Aorta (tissue), 5 donors: Measurements from ENCODE around the gene DSE. TPM values are rescaled to one million over a fixed set of nuclear protein-coding genes. Genes with fewer than 3 reads are reported as not detected.
"Not testable (repeated sequence)": the region's sequence is repeated elsewhere in the genome, so short reads cannot be mapped to it uniquely, and the experiment has no call there.

Experiments
- ATAC-seq: fragments of 200-7000 bp; cut with Tn5 transposase; one replicate; pipeline ENCODE4 v1.9.1; 2022; ENCODE audit warnings: moderate library complexity; ENCODE audit not compliant: low FRiP score
- DNase-seq, 2 donors: peaks; one replicate each; pipeline ENCODE4 v3.0.0-alpha.2; 2020
- H3K27ac ChIP-seq, 2 donors: one replicate each; pipeline ENCODE4 v1.5.1; 2013; ENCODE audit warnings: low read length in 2 of 2, mild to moderate bottlenecking in 2 of 2, moderate library complexity in 2 of 2, control low read depth in 1 of 2, inconsistent platforms in 1 of 2, low read depth in 1 of 2
- H3K27me3 ChIP-seq, 2 donors: one replicate each; pipeline ENCODE4 v1.6.1; 2013; ENCODE audit warnings: control low read depth in 1 of 2, low read length in 1 of 2, mild to moderate bottlenecking in 1 of 2, moderate library complexity in 1 of 2; ENCODE audit not compliant: insufficient read depth in 2 of 2, control insufficient read depth in 1 of 2
- H3K36me3 ChIP-seq, 2 donors: one replicate each; pipeline ENCODE4 v1.6.1; 2013; ENCODE audit warnings: control low read depth in 1 of 2, low read length in 1 of 2, mild to moderate bottlenecking in 1 of 2; ENCODE audit not compliant: insufficient read depth in 2 of 2, control insufficient read depth in 1 of 2
- H3K4me1 ChIP-seq, 2 donors: one replicate each; pipeline ENCODE4 v1.6.1; 2013; ENCODE audit warnings: low read length in 2 of 2, control low read depth in 1 of 2, mild to moderate bottlenecking in 1 of 2, moderate library complexity in 1 of 2; ENCODE audit not compliant: insufficient read depth in 2 of 2, control insufficient read depth in 1 of 2
- H3K4me3 ChIP-seq, 2 donors: one replicate each; pipeline ENCODE4 v1.5.1; 2013; ENCODE audit warnings: low read length in 2 of 2, control low read depth in 1 of 2, mild to moderate bottlenecking in 1 of 2
- H3K9me3 ChIP-seq: one replicate; pipeline ENCODE4 v1.6.1; 2013; ENCODE audit warnings: mild to moderate bottlenecking, low read length; ENCODE audit not compliant: control insufficient read depth
- WGBS, 2 donors: extraction: QIAGEN DNeasy Blood & Tissue Kit; methylation state at CpG; one replicate each; pipeline ENCODE4 v1.1.7; 2013; 5-methylcytosine and 5-hydroxymethylcytosine counted together
- intact Hi-C, 2 donors: fragments of 100-400 bp; cut with DNase I; formaldehyde crosslinking; loops; one replicate each; pipeline versions ENCODE4 v1.14.2 to v1.15.0; 2022
- long read RNA-seq, 2 donors: library from polyadenylated mRNA; unstranded; transcript quantifications; one replicate each; pipeline ENCODE4 v2.0.0, GENCODE V29; 2020 to 2021
- polyA plus RNA-seq, 2 donors: library from polyadenylated mRNA; stranded (reverse); fragments of 200-250 nt; gene quantifications; one replicate each; pipeline ENCODE4 v1.2.3, GENCODE V29; 2013
- total RNA-seq, 2 donors: library from RNA; stranded (reverse); fragmentation: NEBNext Ultra II Directional; extraction: Animal tissue kit (Norgen Biotek cat#: 25700); gene quantifications; one replicate each; pipeline ENCODE4 v1.2.1, GENCODE V29; 2021
- donor health status: healthy with polysubstance abuse.
- donor health status: Bipolar disorder and iron deficiency.
- donor health status: DM: no; HTN: no; CAD: no.
- donor health status: DM: no; HTN: no; CAD: no.
- donor health status: DM: yes; HTN: yes; CAD: no.

DSE gene
- total RNA-seq (10 to 100 TPM; 49.8 to 96.7 TPM), polyA plus RNA-seq (10 to 100 TPM in 1 of 2 donors, 1 to 10 TPM in 1; 8.5 to 15.9 TPM)
- long read RNA-seq, donor 1, partial matches to known transcripts = 2 of 87 reads
- long read RNA-seq, donor 1, other reads (novel, unspliced or antisense) = 82 of 87 reads
- long read RNA-seq, donor 2, full-length matches to known transcripts = 14 of 104 reads
- long read RNA-seq, donor 2, partial matches to known transcripts = 9 of 104 reads
- long read RNA-seq, donor 2, other reads (novel, unspliced or antisense) = 81 of 104 reads

DNA sequence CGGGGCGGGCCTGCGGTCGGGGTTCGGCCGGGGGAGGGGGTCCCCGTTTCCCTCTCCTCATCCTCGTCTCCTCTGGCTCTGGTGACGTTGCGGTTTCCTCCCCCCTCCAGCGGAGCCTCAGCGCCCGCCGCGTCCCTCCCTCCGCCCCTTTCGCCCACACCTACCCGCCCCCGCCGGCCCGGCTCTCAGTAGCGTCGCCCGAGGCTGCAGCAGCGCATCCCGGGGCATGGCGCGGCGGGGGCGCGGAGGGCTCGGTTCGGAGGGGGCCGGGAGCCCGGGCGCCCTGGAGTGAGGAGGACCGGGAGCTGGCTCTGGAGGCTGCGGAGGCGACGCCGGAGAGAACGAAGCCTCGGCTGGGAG is at the start of gene DSE:
DSE (plus strand) TSS at position 188 of the 360 bp plus-strand sequence. CDS start 28,304 bp downstream, outside the sequence.
- peaks cover 0 to 2% of the 10 kb centered on the region in 2 donors for H3K36me3 ChIP-seq
- DNase-seq (peak; percentile 95 to 96), ATAC-seq (peak; percentile 94)
- intact Hi-C loops = loop anchor here in 1 of 2 donors (2.0 to 5.0 kb wide), 2 partner anchors 88 to 140 kb away; partner anchors contain the start of gene CALHM5
- 1% methylated on average over 25 to 43 of the region's 43 CpGs for WGBS, 2 donors
- no peaks in the 10 kb centered on the region for H3K9me3 ChIP-seq
- H3K27me3 ChIP-seq = no peaks in the 10 kb centered on the region
- H3K4me1 ChIP-seq = peaks cover 0 to 2% of the 10 kb centered on the region in 2 donors
- peak within 1 kb of the TSS; percentile 56 to 86 for H3K4me3 ChIP-seq
- peak within 1 kb of the TSS; percentile 72 to 97 for H3K27ac ChIP-seq

DNA sequence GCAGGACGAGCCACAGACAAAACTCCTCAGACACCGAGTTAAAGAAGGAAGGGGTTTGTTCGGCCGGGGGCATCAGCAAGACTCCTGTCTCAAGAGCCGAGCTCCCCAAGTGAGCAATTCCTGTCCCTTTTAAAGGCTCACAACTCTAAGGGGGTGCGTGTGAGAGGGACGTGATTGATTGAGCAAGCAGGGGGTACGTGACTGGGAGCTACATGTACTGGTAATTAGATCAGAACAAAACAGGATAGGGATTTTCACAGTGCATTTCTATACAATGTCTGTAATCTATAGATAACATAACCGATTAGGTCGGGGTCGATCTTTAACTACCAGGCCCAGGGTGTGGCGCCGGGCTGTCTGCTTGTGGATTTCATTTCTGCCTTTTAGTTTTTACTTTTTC is 48.8 kb upstream of the DSE start:
- H3K27me3 ChIP-seq, H3K36me3 ChIP-seq, H3K4me3 ChIP-seq, DNase-seq, H3K4me1 ChIP-seq, H3K27ac ChIP-seq, intact Hi-C loops, ATAC-seq, H3K9me3 ChIP-seq: not testable (repeated sequence)
- 90 to 96% methylated on average over 13 of the region's 13 CpGs for WGBS, 2 donors

DNA sequence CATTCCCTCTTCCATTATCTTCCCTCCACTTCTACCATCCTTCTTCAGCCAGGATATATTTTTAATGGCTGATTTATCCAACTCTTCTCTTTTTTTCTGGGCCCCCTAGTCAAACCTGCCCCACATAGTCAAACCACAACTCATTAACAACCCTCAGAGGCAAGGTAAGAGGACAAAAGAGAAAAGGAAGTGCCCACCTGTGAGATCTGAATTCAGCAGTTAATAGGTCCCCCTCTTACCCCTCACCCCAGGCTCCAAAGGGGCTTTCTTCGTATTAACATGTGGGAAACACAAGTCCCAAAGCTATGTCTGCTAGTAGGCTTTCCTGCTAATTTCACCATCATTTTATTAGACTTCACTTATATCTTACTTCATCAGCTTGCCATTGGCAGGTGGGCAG is 46.9 kb upstream of the DSE start:
- ATAC-seq = no peak
- 93 to 94% methylated on average over 1 of the region's 1 CpG for WGBS, 2 donors

DNA sequence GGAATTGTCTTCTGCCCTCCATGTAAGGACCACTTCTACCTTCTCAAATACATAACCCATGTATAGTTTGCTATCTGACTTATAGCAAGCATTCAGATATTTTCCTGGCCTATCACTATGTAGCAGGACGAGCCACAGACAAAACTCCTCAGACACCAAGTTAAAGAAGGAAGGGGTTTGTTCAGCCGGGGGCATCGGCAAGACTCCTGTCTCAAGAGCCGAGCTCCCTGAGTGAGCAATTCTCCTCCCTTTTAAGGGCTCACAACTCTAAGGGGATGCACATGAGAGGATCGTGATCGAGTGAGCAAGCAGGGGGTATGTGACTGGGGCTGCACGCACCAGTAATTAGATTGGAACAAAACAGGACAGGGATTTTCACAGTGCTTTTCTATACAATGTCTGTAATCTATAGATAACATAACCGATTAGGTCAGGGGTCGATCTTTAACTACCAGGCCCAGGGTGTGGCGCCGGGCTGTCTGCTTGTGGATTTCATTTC is 45.1 kb upstream of the DSE start:
- not testable (repeated sequence) for H3K27ac ChIP-seq, DNase-seq, H3K27me3 ChIP-seq, H3K36me3 ChIP-seq, H3K4me3 ChIP-seq, H3K9me3 ChIP-seq, H3K4me1 ChIP-seq, ATAC-seq
- intact Hi-C loops = loop anchor here in 1 of 2 donors (5.0 kb wide), 1 partner anchor 42 kb away; no protein-coding TSS in a partner anchor
- WGBS, 2 donors = 84 to 87% methylated on average over 9 to 10 of the region's 11 CpGs

More for the DNA sequence above, 46.9 kb upstream of the DSE start:
- H3K9me3 ChIP-seq = no peaks in the 10 kb centered on the region
- DNase-seq = no peak
- no peak overlapping the region for H3K4me3 ChIP-seq
- intact Hi-C loops = no loop called here
- H3K36me3 ChIP-seq = no peaks in the 10 kb centered on the region
- H3K27ac ChIP-seq = no peak overlapping the region
- H3K4me1 ChIP-seq = no peaks in the 10 kb centered on the region
- H3K27me3 ChIP-seq = no peaks in the 10 kb centered on the region

DNA sequence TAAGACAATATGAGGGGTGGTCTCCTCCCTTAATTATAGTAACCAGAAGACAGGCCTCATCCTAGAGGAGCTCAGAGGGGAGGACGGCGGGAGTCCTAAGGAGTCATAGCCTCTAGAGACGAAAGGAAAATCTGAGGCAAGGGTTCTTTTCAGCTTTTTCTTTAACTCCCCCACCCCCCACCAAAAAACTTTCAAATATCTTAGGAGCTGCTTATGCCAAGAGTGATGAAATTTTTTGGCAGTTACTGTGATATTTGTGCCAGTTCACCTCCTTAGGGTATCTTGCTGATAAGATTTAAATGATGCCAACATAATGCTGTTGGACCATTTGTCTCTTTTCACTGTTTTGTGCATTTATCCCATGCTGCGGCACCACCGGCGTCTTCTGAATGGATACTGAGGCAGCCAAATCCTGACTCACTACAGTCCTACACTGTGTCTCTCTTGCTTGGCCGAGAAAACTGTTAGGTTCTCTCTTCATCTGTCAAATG is 44.5 kb upstream of the DSE start:
- Histone ChIP-seq H3K36me3 (no peaks in the 10 kb centered on the region), H3K4me1 (no peaks in the 10 kb centered on the region), H3K27me3 (no peaks in the 10 kb centered on the region), H3K9me3 (no peaks in the 10 kb centered on the region), H3K4me3 (no peak overlapping the region), H3K27ac (no peak overlapping the region)
- WGBS, 2 donors = 16 to 20% methylated on average over 7 of the region's 7 CpGs
- intact Hi-C loops = loop anchor here in 1 of 2 donors (5.0 kb wide), 1 partner anchor 41 kb away; no protein-coding TSS in a partner anchor
- DNase-seq = no peak
- ATAC-seq = peak; percentile 42

DNA sequence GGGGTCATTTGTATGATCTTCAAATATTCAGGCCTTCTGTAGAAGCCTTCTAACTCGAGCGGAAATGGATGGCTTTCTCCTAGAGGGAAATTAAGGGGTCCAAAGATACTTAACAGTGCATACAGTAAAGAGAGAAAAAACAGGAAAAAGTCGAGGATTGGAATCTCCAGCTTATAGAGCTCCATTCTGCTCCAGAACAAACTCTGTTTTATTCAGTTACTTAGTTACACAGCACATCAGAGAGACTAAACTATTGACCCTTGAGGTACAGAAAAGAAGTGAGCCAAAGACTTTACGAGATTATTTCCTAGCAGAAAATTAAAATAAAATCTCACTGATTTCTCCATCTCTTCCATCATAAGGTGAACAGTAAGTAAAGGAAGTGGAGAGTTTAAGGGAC is 43.8 kb upstream of the DSE start:
- H3K27ac ChIP-seq = no peak overlapping the region
- no peak for ATAC-seq
- intact Hi-C loops = loop anchor here in 1 of 2 donors (5.0 kb wide), 1 partner anchor 40 kb away; no protein-coding TSS in a partner anchor

DNA sequence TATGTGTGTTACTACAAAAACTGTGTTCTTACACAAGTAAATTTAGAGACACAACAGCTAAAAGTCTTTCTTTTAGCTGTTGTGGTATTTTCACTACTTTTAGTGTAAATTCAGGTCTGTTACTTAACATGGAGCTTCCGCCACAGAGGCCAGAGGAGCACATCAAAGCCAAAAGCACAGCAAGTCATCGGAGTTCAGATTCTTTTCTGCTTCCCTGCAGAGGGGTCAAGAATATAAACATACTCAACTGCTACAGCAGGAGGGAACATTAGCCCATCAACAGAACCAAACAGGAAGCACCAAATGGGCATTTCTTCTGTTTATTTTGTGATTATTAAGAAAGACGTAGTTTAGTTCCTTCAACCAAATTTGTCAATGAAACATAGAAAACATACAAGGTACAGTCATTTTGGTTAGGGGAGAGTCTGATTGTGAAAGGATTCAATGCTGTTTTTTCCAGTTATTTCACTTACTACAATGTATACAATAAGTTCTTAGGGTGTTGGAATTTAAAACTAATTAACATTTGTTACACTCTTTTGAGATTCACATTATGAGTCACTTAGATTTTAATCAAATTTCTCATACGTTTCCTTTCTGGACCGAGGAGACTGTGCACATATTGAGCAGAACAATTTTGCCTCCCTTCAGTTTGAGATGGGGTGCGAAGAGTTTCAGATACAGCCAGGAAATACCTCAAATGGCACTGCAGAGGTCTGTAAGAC is 42.8 kb upstream of the DSE start:
- Histone ChIP-seq H3K27ac (no peak overlapping the region), H3K36me3 (no peaks in the 10 kb centered on the region), H3K27me3 (no peaks in the 10 kb centered on the region), H3K4me3 (no peak overlapping the region), H3K9me3 (no peaks in the 10 kb centered on the region), H3K4me1 (no peaks in the 10 kb centered on the region)
- 58 to 63% methylated on average over 6 of the region's 6 CpGs for WGBS, 2 donors
- intact Hi-C loops = loop anchor here in 1 of 2 donors (5.0 kb wide), 1 partner anchor 39 kb away; no protein-coding TSS in a partner anchor
- DNase-seq (no peak), ATAC-seq (no peak)

More for the DNA sequence above, 43.8 kb upstream of the DSE start:
- H3K4me1 ChIP-seq = no peaks in the 10 kb centered on the region
- no peaks in the 10 kb centered on the region for H3K36me3 ChIP-seq
- H3K4me3 ChIP-seq = no peak overlapping the region
- DNase-seq = no peak
- no peaks in the 10 kb centered on the region for H3K27me3 ChIP-seq
- 57 to 58% methylated on average over 4 of the region's 4 CpGs for WGBS, 2 donors
- H3K9me3 ChIP-seq = no peaks in the 10 kb centered on the region

DNA sequence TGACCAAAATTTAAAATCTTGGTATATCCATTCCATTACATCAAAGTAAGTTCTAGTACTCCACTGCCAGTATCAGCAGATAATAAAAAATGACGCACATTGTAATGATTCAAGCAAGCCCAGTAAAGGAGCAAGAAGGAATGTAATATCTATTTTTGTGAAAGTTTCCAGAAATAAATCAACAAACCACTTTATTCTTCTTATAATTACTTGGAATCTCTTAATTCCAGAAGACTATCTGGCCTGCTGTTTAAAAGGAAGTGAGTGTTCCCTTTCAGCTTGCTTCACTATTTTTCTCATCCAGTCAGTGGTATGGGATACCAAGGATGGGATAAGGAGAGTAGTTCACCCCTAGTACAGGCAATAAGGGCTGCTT is 42.2 kb upstream of the DSE start:
- intact Hi-C loops = loop anchor here in 1 of 2 donors (5.0 kb wide), 1 partner anchor 39 kb away; no protein-coding TSS in a partner anchor
- WGBS, 2 donors = 37 to 42% methylated on average over 1 of the region's 1 CpG
- ATAC-seq = peak; percentile 65

More for the DNA sequence above, 42.2 kb upstream of the DSE start:
- Histone ChIP-seq H3K9me3 (no peaks in the 10 kb centered on the region), H3K36me3 (no peaks in the 10 kb centered on the region), H3K27me3 (no peaks in the 10 kb centered on the region), H3K27ac (no peak overlapping the region), H3K4me3 (no peak overlapping the region), H3K4me1 (no peaks in the 10 kb centered on the region)
- DNase-seq = no peak
